ENCODE data around the gene TSSK6. TPM values are rescaled to one million over a fixed set of nuclear protein-coding genes. Genes with fewer than 3 reads are reported as not detected.

Gene TSSK6
- total RNA-seq, 1 donor from 2014 or later = 0.77 TPM

DNA sequence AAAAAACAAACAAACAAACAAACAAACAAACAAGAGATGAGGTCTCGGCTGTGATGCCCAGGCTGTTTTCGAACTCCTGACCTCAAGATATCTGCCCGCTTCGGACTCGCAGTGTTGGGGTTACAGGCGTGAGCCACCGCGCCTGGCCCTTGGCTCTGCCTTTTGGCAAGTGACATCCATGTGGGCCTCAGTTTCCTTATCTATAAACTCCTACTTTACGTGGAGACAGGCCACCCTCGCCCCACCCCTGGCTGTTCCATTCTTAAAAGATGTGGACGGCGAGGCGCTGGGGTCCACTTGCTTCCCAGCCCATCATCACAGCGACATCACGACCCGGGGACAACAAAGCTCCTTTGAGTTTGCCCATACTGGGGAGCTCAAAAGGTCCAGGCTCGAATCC is 1.7 kb downstream of the TSSK6 start:
- Histone ChIP-seq H3K4me3 (peak overlapping the region; percentile 79), H3K27ac (replicated peaks) (peak overlapping the region; percentile 50)
- no peak for TF ChIP-seq CTCF (IDR thresholded peaks at IDR 0.05; ENCODE audit: borderline replicate concordance)

DNA sequence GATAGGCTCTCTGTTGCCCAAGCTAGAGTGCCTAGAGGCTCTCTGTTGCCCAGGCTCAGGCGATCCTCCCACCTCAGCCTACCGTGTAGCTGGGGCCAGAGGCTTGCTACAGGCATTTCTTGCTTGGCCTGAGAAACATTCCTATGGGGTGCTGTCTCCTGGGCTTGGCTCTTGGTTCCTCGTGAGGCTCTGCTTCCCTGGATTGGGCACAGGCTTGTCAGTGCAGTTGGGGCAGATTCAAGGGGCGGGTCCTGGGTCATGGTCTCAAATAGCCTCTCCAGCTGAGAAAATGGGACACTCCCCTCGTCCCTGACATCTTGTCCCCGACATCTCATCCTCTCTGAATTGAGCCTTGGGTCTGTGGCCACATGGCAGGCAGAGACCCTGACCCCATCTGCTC is 4.9 kb downstream of the TSSK6 start:
- intact Hi-C loops (cut with micrococcal nuclease) = no loop called here
- H3K4me1 ChIP-seq = peaks cover 12% of the 10 kb centered on the region
- peaks cover 25% of the 10 kb centered on the region for H3K36me3 ChIP-seq
- H3K9me3 ChIP-seq (replicated peaks) = peaks cover 10% of the 10 kb centered on the region
- no peak overlapping the region for H3K4me3 ChIP-seq
- TF ChIP-seq CTCF (IDR thresholded peaks at IDR 0.05; ENCODE audit: borderline replicate concordance) = no peak
- no peak overlapping the region for H3K27ac ChIP-seq (replicated peaks)
- H3K27me3 ChIP-seq (ENCODE audit: low read depth) = no peaks in the 10 kb centered on the region
- no peak for DNase-seq

More for the DNA sequence above, 1.7 kb downstream of the TSSK6 start:
- no peaks in the 10 kb centered on the region for H3K36me3 ChIP-seq
- peaks cover 40% of the 10 kb centered on the region for H3K4me1 ChIP-seq
- no peaks in the 10 kb centered on the region for H3K27me3 ChIP-seq (ENCODE audit: low read depth)
- intact Hi-C loops (cut with micrococcal nuclease) = no loop called here
- no peak for DNase-seq
- peaks cover 10% of the 10 kb centered on the region for H3K9me3 ChIP-seq (replicated peaks)

DNA sequence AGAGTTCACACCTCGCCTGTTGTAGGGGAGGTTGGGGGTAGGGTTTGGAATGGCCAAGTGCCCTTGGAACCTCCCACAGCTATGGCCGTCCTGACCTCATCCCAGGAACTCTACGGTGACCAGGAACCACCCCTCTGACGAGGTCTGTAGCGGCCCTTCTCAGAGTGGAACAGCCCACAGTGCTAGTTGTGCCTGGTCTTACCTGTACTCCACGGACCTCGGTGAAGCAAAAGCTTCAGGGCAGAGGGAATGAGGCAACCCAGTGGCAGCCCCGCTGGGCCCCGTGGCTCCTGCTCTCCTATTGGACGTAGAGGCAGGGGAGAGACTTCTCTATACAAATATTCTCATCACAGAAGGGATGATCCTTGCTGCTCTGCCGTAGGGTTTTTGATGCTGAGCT is 7.1 kb downstream of the TSSK6 start:
- H3K4me1 ChIP-seq = no peaks in the 10 kb centered on the region
- peaks cover 46% of the 10 kb centered on the region for H3K36me3 ChIP-seq
- no peaks in the 10 kb centered on the region for H3K27me3 ChIP-seq (ENCODE audit: low read depth)
- no peak overlapping the region for H3K27ac ChIP-seq (replicated peaks)
- no peak for DNase-seq
- no peak for TF ChIP-seq CTCF (IDR thresholded peaks at IDR 0.05; ENCODE audit: borderline replicate concordance)
- H3K4me3 ChIP-seq = no peak overlapping the region
- intact Hi-C loops (cut with micrococcal nuclease) = no loop called here
- H3K9me3 ChIP-seq (replicated peaks) = no peaks in the 10 kb centered on the region

DNA sequence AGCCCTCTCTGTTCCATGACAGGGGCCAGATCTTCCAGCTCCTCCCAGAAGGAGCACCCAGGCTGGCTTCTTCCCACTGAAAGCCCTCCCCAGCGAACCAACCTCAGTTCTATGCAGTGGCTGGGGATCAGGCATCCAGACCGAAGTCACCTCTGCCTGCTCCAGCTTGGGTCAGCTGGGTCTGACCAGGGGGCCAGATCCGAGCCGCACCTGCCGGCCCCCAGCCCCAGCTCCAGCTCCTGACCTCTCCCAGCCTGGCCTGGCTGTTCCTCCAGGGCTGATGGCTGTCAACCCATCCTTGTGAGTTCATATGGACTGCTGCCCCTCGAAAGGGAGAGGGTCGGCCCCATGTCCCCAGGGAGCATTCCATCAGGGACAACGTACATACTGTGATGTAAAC is 8.0 kb downstream of the TSSK6 start:
- H3K4me3 ChIP-seq = no peak overlapping the region
- no peaks in the 10 kb centered on the region for H3K27me3 ChIP-seq (ENCODE audit: low read depth)
- intact Hi-C loops (cut with micrococcal nuclease) = no loop called here
- peaks cover 54% of the 10 kb centered on the region for H3K36me3 ChIP-seq
- no peaks in the 10 kb centered on the region for H3K4me1 ChIP-seq
- no peak for TF ChIP-seq CTCF (IDR thresholded peaks at IDR 0.05; ENCODE audit: borderline replicate concordance)
- no peak for DNase-seq
- H3K27ac ChIP-seq (replicated peaks) = no peak overlapping the region
- H3K9me3 ChIP-seq (replicated peaks) = no peaks in the 10 kb centered on the region

- Histone ChIP-seq H3K4me1 (no peaks in the 10 kb centered on the region), H3K27me3 (ENCODE audit: low read depth) (no peaks in the 10 kb centered on the region), H3K9me3 (replicated peaks) (no peaks in the 10 kb centered on the region), H3K4me3 (no peak overlapping the region), H3K36me3 (peaks cover 62% of the 10 kb centered on the region), H3K27ac (replicated peaks) (no peak overlapping the region)
- intact Hi-C loops (cut with micrococcal nuclease) = no loop called here
- DNase-seq = no peak
- TF ChIP-seq CTCF (IDR thresholded peaks at IDR 0.05; ENCODE audit: borderline replicate concordance) = no peak
Measured at GRCh38 chr19:19506592-19506991, 8.8 kb downstream of the TSSK6 start.

Measured in left ventricle myocardium inferior (tissue), 1 donor.